ENCODE data around the gene PHEX. TPM values are rescaled to one million over a fixed set of nuclear protein-coding genes. Genes with fewer than 3 reads are reported as not detected.

PHEX gene
- total RNA-seq, 2 donors from 2014 or later: 0.93 to 1.5 TPM

GRCh38 chrX:22117633-22118032 is 85.5 kb downstream of the PHEX start:
- no peaks in the 10 kb centered on the region for H3K9me3 Mint-ChIP-seq
- no peak for ATAC-seq
- DNase-seq (ENCODE audit: low spot score in 2 of 2): no peak
- H3K27ac Mint-ChIP-seq: no peak overlapping the region
- H3K36me3 Mint-ChIP-seq: no peaks in the 10 kb centered on the region

- ATAC-seq (no peak), DNase-seq (ENCODE audit: low spot score in 2 of 2) (no peak)
- Mint-ChIP-seq H3K9me3 (no peaks in the 10 kb centered on the region), H3K27ac (no peak overlapping the region), H3K36me3 (no peaks in the 10 kb centered on the region)
Measured at GRCh38 chrX:22118161-22118830, 86.2 kb downstream of the PHEX start.

GRCh38 chrX:22121161-22121560 is 89.0 kb downstream of the PHEX start:
- no peak for DNase-seq (ENCODE audit: low spot score in 2 of 2)
- no peak for ATAC-seq
- H3K36me3 Mint-ChIP-seq: no peaks in the 10 kb centered on the region
- H3K27ac Mint-ChIP-seq: peak overlapping the region in 1 of 2 donors; percentile 52
- no peaks in the 10 kb centered on the region for H3K9me3 Mint-ChIP-seq

GRCh38 chrX:22122510-22122909 is 90.4 kb downstream of the PHEX start:
- Mint-ChIP-seq H3K36me3 (no peaks in the 10 kb centered on the region), H3K9me3 (no peaks in the 10 kb centered on the region), H3K27ac (no peak overlapping the region)
- DNase-seq (ENCODE audit: low spot score in 2 of 2): no peak
- no peak for ATAC-seq

- no peak overlapping the region for H3K27ac Mint-ChIP-seq
- no peaks in the 10 kb centered on the region for H3K36me3 Mint-ChIP-seq
- no peak for ATAC-seq
- H3K9me3 Mint-ChIP-seq: no peaks in the 10 kb centered on the region
- DNase-seq (ENCODE audit: low spot score in 2 of 2): no peak
Measured at GRCh38 chrX:22124098-22124497, 92.0 kb downstream of the PHEX start.

GRCh38 chrX:22125481-22125880 is 93.4 kb downstream of the PHEX start:
- ATAC-seq (no peak), DNase-seq (ENCODE audit: low spot score in 2 of 2) (no peak)
- Mint-ChIP-seq H3K36me3 (no peaks in the 10 kb centered on the region), H3K9me3 (no peaks in the 10 kb centered on the region), H3K27ac (peak overlapping the region in 1 of 2 donors; percentile 29)

GRCh38 chrX:22126327-22126726 is 94.2 kb downstream of the PHEX start:
- Mint-ChIP-seq H3K9me3 (no peaks in the 10 kb centered on the region), H3K36me3 (no peaks in the 10 kb centered on the region), H3K27ac (no peak overlapping the region)
- DNase-seq (ENCODE audit: low spot score in 2 of 2): no peak
- ATAC-seq: no peak

- Mint-ChIP-seq H3K27ac (no peak overlapping the region), H3K36me3 (no peaks in the 10 kb centered on the region), H3K9me3 (no peaks in the 10 kb centered on the region)
- no peak for ATAC-seq
- DNase-seq (ENCODE audit: low spot score in 2 of 2): no peak
Measured at GRCh38 chrX:22128961-22129360, 96.8 kb downstream of the PHEX start.

GRCh38 chrX:22134681-22135080 is 102.6 kb downstream of the PHEX start:
- H3K9me3 Mint-ChIP-seq: no peaks in the 10 kb centered on the region
- no peak for DNase-seq (ENCODE audit: low spot score in 2 of 2)
- ATAC-seq: no peak
- H3K36me3 Mint-ChIP-seq: no peaks in the 10 kb centered on the region
- no peak overlapping the region for H3K27ac Mint-ChIP-seq

GRCh38 chrX:22135171-22135711 is 103.1 kb downstream of the PHEX start:
- no peak overlapping the region for H3K27ac Mint-ChIP-seq
- no peaks in the 10 kb centered on the region for H3K9me3 Mint-ChIP-seq
- ATAC-seq: no peak

GRCh38 chrX:22135994-22136684 is 104.0 kb downstream of the PHEX start:
- Mint-ChIP-seq H3K9me3 (no peaks in the 10 kb centered on the region), H3K27ac (peak overlapping the region in 1 of 2 donors; percentile 41), H3K36me3 (no peaks in the 10 kb centered on the region)
- DNase-seq (ENCODE audit: low spot score in 2 of 2) (peak in 1 of 2 donors; percentile 20), ATAC-seq (peak; percentile 41 to 61)

More at GRCh38 chrX:22135171-22135711, 103.1 kb downstream of the PHEX start:
- no peaks in the 10 kb centered on the region for H3K36me3 Mint-ChIP-seq
- DNase-seq (ENCODE audit: low spot score in 2 of 2): no peak

GRCh38 chrX:22136711-22137110 is 104.6 kb downstream of the PHEX start:
- no peak overlapping the region for H3K27ac Mint-ChIP-seq
- ATAC-seq (no peak), DNase-seq (ENCODE audit: low spot score in 2 of 2) (no peak)
- H3K9me3 Mint-ChIP-seq: no peaks in the 10 kb centered on the region
- H3K36me3 Mint-ChIP-seq: no peaks in the 10 kb centered on the region

- no peaks in the 10 kb centered on the region for H3K36me3 Mint-ChIP-seq
- H3K27ac Mint-ChIP-seq: no peak overlapping the region
- no peaks in the 10 kb centered on the region for H3K9me3 Mint-ChIP-seq
- DNase-seq (ENCODE audit: low spot score in 2 of 2) (no peak), ATAC-seq (no peak)
Measured at GRCh38 chrX:22139822-22140221, 107.7 kb downstream of the PHEX start.

GRCh38 chrX:22141047-22141730 is 109.1 kb downstream of the PHEX start:
- H3K36me3 Mint-ChIP-seq: no peaks in the 10 kb centered on the region
- no peak for DNase-seq (ENCODE audit: low spot score in 2 of 2)
- ATAC-seq: no peak
- H3K9me3 Mint-ChIP-seq: no peaks in the 10 kb centered on the region
- H3K27ac Mint-ChIP-seq: no peak overlapping the region

GRCh38 chrX:22147214-22147613 is 115.1 kb downstream of the PHEX start:
- DNase-seq (ENCODE audit: low spot score in 2 of 2) (no peak), ATAC-seq (no peak)
- Mint-ChIP-seq H3K27ac (no peak overlapping the region), H3K36me3 (no peaks in the 10 kb centered on the region), H3K9me3 (no peaks in the 10 kb centered on the region)

GRCh38 chrX:22147942-22148341 is 115.8 kb downstream of the PHEX start:
- Mint-ChIP-seq H3K9me3 (no peaks in the 10 kb centered on the region), H3K27ac (no peak overlapping the region), H3K36me3 (no peaks in the 10 kb centered on the region)
- DNase-seq (ENCODE audit: low spot score in 2 of 2) (no peak), ATAC-seq (no peak)

- no peak overlapping the region for H3K27ac Mint-ChIP-seq
- DNase-seq (ENCODE audit: low spot score in 2 of 2) (no peak), ATAC-seq (no peak)
- H3K9me3 Mint-ChIP-seq: no peaks in the 10 kb centered on the region
- H3K36me3 Mint-ChIP-seq: no peaks in the 10 kb centered on the region
Measured at GRCh38 chrX:22148565-22148964, 116.4 kb downstream of the PHEX start.
